ENCODE measurements around the gene SRD5A1. TPM values are rescaled to one million over a fixed set of nuclear protein-coding genes. Genes with fewer than 3 reads are reported as not detected.

The SRD5A1 gene
- total RNA-seq, 1 donor from 2014 or later: 14.0 TPM

GRCh38 chr5:6683241-6683640, 50.0 kb downstream of the SRD5A1 start:
- Mint-ChIP-seq H3K4me3 (no peak overlapping the region), H3K9me3 (no peaks in the 10 kb centered on the region), H3K4me1 (ENCODE audit: low read depth) (no peaks in the 10 kb centered on the region), H3K27me3 (ENCODE audit: insufficient read depth) (peaks cover 6% of the 10 kb centered on the region), H3K36me3 (ENCODE audit: low read depth) (no peaks in the 10 kb centered on the region), H3K27ac (no peak overlapping the region)
- DNase-seq (ENCODE audit: low spot score): no peak
- intact Hi-C loops (cut with micrococcal nuclease): no loop called here

- H3K4me1 Mint-ChIP-seq (ENCODE audit: low read depth): no peaks in the 10 kb centered on the region
- no peak overlapping the region for H3K4me3 Mint-ChIP-seq
- peaks cover 8% of the 10 kb centered on the region for H3K27me3 Mint-ChIP-seq (ENCODE audit: insufficient read depth)
- no peak for DNase-seq (ENCODE audit: low spot score)
- no peak overlapping the region for H3K27ac Mint-ChIP-seq
- intact Hi-C loops (cut with micrococcal nuclease): no loop called here
- H3K36me3 Mint-ChIP-seq (ENCODE audit: low read depth): no peaks in the 10 kb centered on the region
- no peaks in the 10 kb centered on the region for H3K9me3 Mint-ChIP-seq
Observed at GRCh38 chr5:6684075-6684474, 50.8 kb downstream of the SRD5A1 start.

- no peaks in the 10 kb centered on the region for H3K9me3 Mint-ChIP-seq
- H3K27me3 Mint-ChIP-seq (ENCODE audit: insufficient read depth): peaks cover 10% of the 10 kb centered on the region
- intact Hi-C loops (cut with micrococcal nuclease): no loop called here
- H3K36me3 Mint-ChIP-seq (ENCODE audit: low read depth): no peaks in the 10 kb centered on the region
- DNase-seq (ENCODE audit: low spot score): no peak
- no peaks in the 10 kb centered on the region for H3K4me1 Mint-ChIP-seq (ENCODE audit: low read depth)
- no peak overlapping the region for H3K27ac Mint-ChIP-seq
- no peak overlapping the region for H3K4me3 Mint-ChIP-seq
Observed at GRCh38 chr5:6686501-6686900, 53.3 kb downstream of the SRD5A1 start.

- no peaks in the 10 kb centered on the region for H3K4me1 Mint-ChIP-seq (ENCODE audit: low read depth)
- no peaks in the 10 kb centered on the region for H3K36me3 Mint-ChIP-seq (ENCODE audit: low read depth)
- peaks cover 10% of the 10 kb centered on the region for H3K27me3 Mint-ChIP-seq (ENCODE audit: insufficient read depth)
- H3K27ac Mint-ChIP-seq: no peak overlapping the region
- H3K4me3 Mint-ChIP-seq: no peak overlapping the region
- intact Hi-C loops (cut with micrococcal nuclease): no loop called here
- no peak for DNase-seq (ENCODE audit: low spot score)
- H3K9me3 Mint-ChIP-seq: no peaks in the 10 kb centered on the region
Observed at GRCh38 chr5:6686915-6687409, 53.7 kb downstream of the SRD5A1 start.

- H3K4me1 Mint-ChIP-seq (ENCODE audit: low read depth): no peaks in the 10 kb centered on the region
- DNase-seq (ENCODE audit: low spot score): no peak
- H3K27ac Mint-ChIP-seq: no peak overlapping the region
- no peaks in the 10 kb centered on the region for H3K36me3 Mint-ChIP-seq (ENCODE audit: low read depth)
- H3K4me3 Mint-ChIP-seq: no peak overlapping the region
- intact Hi-C loops (cut with micrococcal nuclease): no loop called here
- no peaks in the 10 kb centered on the region for H3K9me3 Mint-ChIP-seq
- H3K27me3 Mint-ChIP-seq (ENCODE audit: insufficient read depth): peaks cover 10% of the 10 kb centered on the region
Observed at GRCh38 chr5:6687505-6687904, 54.3 kb downstream of the SRD5A1 start.

GRCh38 chr5:6692906-6693305, 59.7 kb downstream of the SRD5A1 start:
- Mint-ChIP-seq H3K9me3 (no peaks in the 10 kb centered on the region), H3K4me1 (ENCODE audit: low read depth) (no peaks in the 10 kb centered on the region), H3K27ac (no peak overlapping the region), H3K36me3 (ENCODE audit: low read depth) (no peaks in the 10 kb centered on the region), H3K4me3 (no peak overlapping the region), H3K27me3 (ENCODE audit: insufficient read depth) (peaks cover 32% of the 10 kb centered on the region)
- intact Hi-C loops (cut with micrococcal nuclease): no loop called here
- DNase-seq (ENCODE audit: low spot score): no peak

GRCh38 chr5:6698696-6699095, 65.5 kb downstream of the SRD5A1 start:
- no peaks in the 10 kb centered on the region for H3K36me3 Mint-ChIP-seq (ENCODE audit: low read depth)
- no peaks in the 10 kb centered on the region for H3K4me1 Mint-ChIP-seq (ENCODE audit: low read depth)
- peaks cover 27% of the 10 kb centered on the region for H3K27me3 Mint-ChIP-seq (ENCODE audit: insufficient read depth)
- no peak overlapping the region for H3K27ac Mint-ChIP-seq
- no peak for DNase-seq (ENCODE audit: low spot score)
- no peak overlapping the region for H3K4me3 Mint-ChIP-seq
- no peaks in the 10 kb centered on the region for H3K9me3 Mint-ChIP-seq
- intact Hi-C loops (cut with micrococcal nuclease): no loop called here

GRCh38 chr5:6699357-6699756, 66.1 kb downstream of the SRD5A1 start:
- Mint-ChIP-seq H3K27ac (no peak overlapping the region), H3K9me3 (no peaks in the 10 kb centered on the region), H3K4me1 (ENCODE audit: low read depth) (no peaks in the 10 kb centered on the region), H3K36me3 (ENCODE audit: low read depth) (no peaks in the 10 kb centered on the region), H3K4me3 (no peak overlapping the region), H3K27me3 (ENCODE audit: insufficient read depth) (peaks cover 22% of the 10 kb centered on the region)
- no peak for DNase-seq (ENCODE audit: low spot score)
- intact Hi-C loops (cut with micrococcal nuclease): no loop called here

- no peak overlapping the region for H3K4me3 Mint-ChIP-seq
- DNase-seq (ENCODE audit: low spot score): no peak
- no peak overlapping the region for H3K27ac Mint-ChIP-seq
- no peaks in the 10 kb centered on the region for H3K36me3 Mint-ChIP-seq (ENCODE audit: low read depth)
- H3K4me1 Mint-ChIP-seq (ENCODE audit: low read depth): peaks cover 5% of the 10 kb centered on the region
- H3K27me3 Mint-ChIP-seq (ENCODE audit: insufficient read depth): peaks cover 17% of the 10 kb centered on the region
- no peaks in the 10 kb centered on the region for H3K9me3 Mint-ChIP-seq
- intact Hi-C loops (cut with micrococcal nuclease): no loop called here
Observed at GRCh38 chr5:6700074-6700684, 66.9 kb downstream of the SRD5A1 start.

- no peaks in the 10 kb centered on the region for H3K36me3 Mint-ChIP-seq (ENCODE audit: low read depth)
- peaks cover 17% of the 10 kb centered on the region for H3K27me3 Mint-ChIP-seq (ENCODE audit: insufficient read depth)
- H3K9me3 Mint-ChIP-seq: no peaks in the 10 kb centered on the region
- H3K27ac Mint-ChIP-seq: no peak overlapping the region
- peaks cover 8% of the 10 kb centered on the region for H3K4me1 Mint-ChIP-seq (ENCODE audit: low read depth)
- no peak overlapping the region for H3K4me3 Mint-ChIP-seq
- intact Hi-C loops (cut with micrococcal nuclease): no loop called here
- no peak for DNase-seq (ENCODE audit: low spot score)
Observed at GRCh38 chr5:6700685-6701355, 67.6 kb downstream of the SRD5A1 start.

GRCh38 chr5:6701491-6701890, 68.3 kb downstream of the SRD5A1 start:
- no peak overlapping the region for H3K4me3 Mint-ChIP-seq
- H3K9me3 Mint-ChIP-seq: no peaks in the 10 kb centered on the region
- no peak for DNase-seq (ENCODE audit: low spot score)
- H3K27me3 Mint-ChIP-seq (ENCODE audit: insufficient read depth): peaks cover 13% of the 10 kb centered on the region
- no peak overlapping the region for H3K27ac Mint-ChIP-seq
- no peaks in the 10 kb centered on the region for H3K36me3 Mint-ChIP-seq (ENCODE audit: low read depth)
- peaks cover 8% of the 10 kb centered on the region for H3K4me1 Mint-ChIP-seq (ENCODE audit: low read depth)
- intact Hi-C loops (cut with micrococcal nuclease): no loop called here

GRCh38 chr5:6702633-6703032, 69.4 kb downstream of the SRD5A1 start:
- H3K4me1 Mint-ChIP-seq (ENCODE audit: low read depth): peaks cover 8% of the 10 kb centered on the region
- no peak overlapping the region for H3K4me3 Mint-ChIP-seq
- H3K27ac Mint-ChIP-seq: no peak overlapping the region
- H3K27me3 Mint-ChIP-seq (ENCODE audit: insufficient read depth): peaks cover 7% of the 10 kb centered on the region
- no peaks in the 10 kb centered on the region for H3K9me3 Mint-ChIP-seq
- intact Hi-C loops (cut with micrococcal nuclease): no loop called here
- H3K36me3 Mint-ChIP-seq (ENCODE audit: low read depth): no peaks in the 10 kb centered on the region
- DNase-seq (ENCODE audit: low spot score): no peak

- no peak overlapping the region for H3K4me3 Mint-ChIP-seq
- H3K4me1 Mint-ChIP-seq (ENCODE audit: low read depth): peaks cover 8% of the 10 kb centered on the region
- H3K27me3 Mint-ChIP-seq (ENCODE audit: insufficient read depth): peaks cover 7% of the 10 kb centered on the region
- intact Hi-C loops (cut with micrococcal nuclease): no loop called here
- no peak overlapping the region for H3K27ac Mint-ChIP-seq
- DNase-seq (ENCODE audit: low spot score): no peak
- no peaks in the 10 kb centered on the region for H3K36me3 Mint-ChIP-seq (ENCODE audit: low read depth)
- no peaks in the 10 kb centered on the region for H3K9me3 Mint-ChIP-seq
Observed at GRCh38 chr5:6703806-6704205, 70.6 kb downstream of the SRD5A1 start.
